ENCODE results near the gene SPPL3.

SPPL3 gene

GRCh38 chr12:120885521-120885920 lies 18.6 kb downstream of the SPPL3 start:
- no peak for TF ChIP-seq CTCF (IDR thresholded peaks at IDR 0.05; ENCODE audit: extremely low read depth, missing control alignments)
- no peak for DNase-seq (ENCODE audit: low spot score)

GRCh38 chr12:120884644-120885043 lies 19.5 kb downstream of the SPPL3 start:
- DNase-seq (ENCODE audit: low spot score), result no peak
- TF ChIP-seq CTCF (IDR thresholded peaks at IDR 0.05; ENCODE audit: extremely low read depth, missing control alignments), result no peak

- no peak for TF ChIP-seq CTCF (IDR thresholded peaks at IDR 0.05; ENCODE audit: extremely low read depth, missing control alignments)
- no peak for DNase-seq (ENCODE audit: low spot score)
Measured at GRCh38 chr12:120882055-120882555, 22.1 kb downstream of the SPPL3 start.

- no peak for DNase-seq (ENCODE audit: low spot score)
- no peak for TF ChIP-seq CTCF (IDR thresholded peaks at IDR 0.05; ENCODE audit: extremely low read depth, missing control alignments)
Measured at GRCh38 chr12:120879718-120880300, 24.3 kb downstream of the SPPL3 start.

GRCh38 chr12:120879102-120879501 lies 25.1 kb downstream of the SPPL3 start:
- no peak for DNase-seq (ENCODE audit: low spot score)
- TF ChIP-seq CTCF (IDR thresholded peaks at IDR 0.05; ENCODE audit: extremely low read depth, missing control alignments), result no peak

GRCh38 chr12:120874547-120875245 lies 29.5 kb downstream of the SPPL3 start:
- DNase-seq (ENCODE audit: low spot score), result no peak
- TF ChIP-seq CTCF (IDR thresholded peaks at IDR 0.05; ENCODE audit: extremely low read depth, missing control alignments), result no peak

DNA sequence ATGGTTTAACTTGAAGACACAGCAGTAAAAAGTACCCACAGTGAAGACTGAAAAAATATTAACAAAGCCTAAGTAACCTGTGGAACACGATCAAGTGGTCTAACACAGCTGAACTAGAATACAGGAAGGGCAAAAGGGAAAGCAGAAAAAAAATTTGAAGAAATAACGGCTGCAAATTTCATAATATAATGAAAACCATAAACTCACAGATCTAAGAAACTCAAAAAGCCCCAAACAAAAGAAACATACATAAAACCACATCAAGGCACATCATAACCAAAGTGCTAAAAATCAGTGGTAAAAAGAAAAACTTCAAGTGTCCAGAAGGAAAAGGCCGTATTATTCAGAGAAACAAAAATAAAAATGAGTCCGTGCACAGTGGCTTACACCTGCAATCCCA lies 30.9 kb downstream of the SPPL3 start:
- DNase-seq (ENCODE audit: low spot score), result no peak
- TF ChIP-seq CTCF (IDR thresholded peaks at IDR 0.05; ENCODE audit: extremely low read depth, missing control alignments), result no peak
